HG03108 (cell line): ENCODE results near the gene WDR27.
"Not testable (repeated sequence)": the region's sequence is repeated elsewhere in the genome, so short reads cannot be mapped to it uniquely, and the experiment has no call there.

ENCODE experiments used
- ATAC-seq: cut with Tn5 transposase; IDR thresholded peaks from one replicate; pipeline ENCODE4 v1.9.1; 2021; ENCODE audit warnings: moderate library complexity; ENCODE audit not compliant: unreplicated experiment

Gene WDR27

GRCh38 chr6:169664227-169664626, 37.6 kb downstream of the WDR27 start:
- ATAC-seq = no peak

- no peak for ATAC-seq
These were observed 38.4 kb downstream of the WDR27 start for GRCh38 chr6:169663468-169663867.

DNA sequence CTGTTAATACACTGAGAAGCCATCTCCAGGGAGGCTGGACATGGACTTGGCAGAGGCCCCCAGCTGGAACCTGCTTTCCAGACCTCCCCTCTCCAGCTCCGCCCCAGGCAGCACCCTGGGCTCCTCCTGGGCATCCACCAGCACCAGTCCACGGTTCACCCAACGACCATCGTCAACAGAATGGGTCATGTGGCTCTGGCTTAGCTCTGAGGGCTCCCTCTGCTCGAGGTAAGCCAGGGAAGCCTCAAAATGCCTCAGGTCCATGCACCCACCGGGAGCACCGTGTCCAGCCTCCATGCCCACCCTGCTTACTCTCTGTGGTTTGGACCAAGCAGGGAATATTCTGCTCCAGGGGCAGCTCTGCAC, 40.5 kb downstream of the WDR27 start:
- ATAC-seq = no peak

DNA sequence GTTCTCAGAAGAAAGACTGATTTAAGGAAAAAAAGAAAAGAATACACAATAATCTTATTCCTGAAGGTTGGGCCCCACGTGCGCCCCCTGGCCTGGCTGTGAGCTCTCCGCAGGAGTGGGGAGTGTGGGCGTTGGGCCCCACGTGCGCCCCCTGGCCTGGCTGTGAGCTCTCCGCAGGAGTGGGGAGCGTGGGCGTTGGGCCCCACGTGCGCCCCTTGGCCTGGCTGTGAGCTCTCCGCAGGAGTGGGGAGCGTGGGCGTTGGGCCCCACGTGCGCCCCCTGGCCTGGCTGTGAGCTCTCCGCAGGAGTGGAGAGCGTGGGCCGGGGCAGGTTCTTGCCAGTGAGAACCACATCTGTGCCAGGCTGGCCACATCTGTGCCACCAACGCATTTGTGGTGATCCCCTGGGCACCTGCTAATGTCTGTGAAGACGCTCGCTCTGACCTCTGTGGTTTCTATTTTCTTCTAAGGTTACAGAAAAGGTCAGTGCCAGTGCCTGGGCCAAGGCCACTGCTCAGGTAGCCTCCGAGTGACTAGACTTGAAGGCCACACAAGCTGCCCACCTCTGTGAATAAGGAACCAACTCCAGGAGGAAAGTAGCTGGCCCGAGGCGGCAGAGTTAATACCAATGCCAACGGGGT, 41.0 kb downstream of the WDR27 start:
- ATAC-seq = no peak

GRCh38 chr6:169659820-169660610, 41.8 kb downstream of the WDR27 start:
- ATAC-seq = no peak

DNA sequence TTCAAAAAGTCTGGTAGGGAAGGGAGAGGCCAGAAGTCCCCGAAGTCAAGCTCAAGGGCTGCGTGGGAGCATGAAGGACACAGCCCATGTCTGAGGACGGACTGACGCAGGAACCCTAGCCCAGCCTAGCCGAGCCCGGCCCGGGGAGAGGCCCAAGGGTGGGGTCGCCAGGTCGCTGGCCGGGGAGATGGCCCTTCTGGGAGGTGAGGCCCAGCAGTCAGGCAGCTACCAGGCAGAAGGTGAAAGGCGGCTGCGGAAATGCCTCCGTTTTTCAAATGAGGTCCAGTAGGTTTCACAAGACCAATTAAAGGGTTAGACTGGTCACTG, 44.6 kb downstream of the WDR27 start:
- ATAC-seq = no peak

DNA sequence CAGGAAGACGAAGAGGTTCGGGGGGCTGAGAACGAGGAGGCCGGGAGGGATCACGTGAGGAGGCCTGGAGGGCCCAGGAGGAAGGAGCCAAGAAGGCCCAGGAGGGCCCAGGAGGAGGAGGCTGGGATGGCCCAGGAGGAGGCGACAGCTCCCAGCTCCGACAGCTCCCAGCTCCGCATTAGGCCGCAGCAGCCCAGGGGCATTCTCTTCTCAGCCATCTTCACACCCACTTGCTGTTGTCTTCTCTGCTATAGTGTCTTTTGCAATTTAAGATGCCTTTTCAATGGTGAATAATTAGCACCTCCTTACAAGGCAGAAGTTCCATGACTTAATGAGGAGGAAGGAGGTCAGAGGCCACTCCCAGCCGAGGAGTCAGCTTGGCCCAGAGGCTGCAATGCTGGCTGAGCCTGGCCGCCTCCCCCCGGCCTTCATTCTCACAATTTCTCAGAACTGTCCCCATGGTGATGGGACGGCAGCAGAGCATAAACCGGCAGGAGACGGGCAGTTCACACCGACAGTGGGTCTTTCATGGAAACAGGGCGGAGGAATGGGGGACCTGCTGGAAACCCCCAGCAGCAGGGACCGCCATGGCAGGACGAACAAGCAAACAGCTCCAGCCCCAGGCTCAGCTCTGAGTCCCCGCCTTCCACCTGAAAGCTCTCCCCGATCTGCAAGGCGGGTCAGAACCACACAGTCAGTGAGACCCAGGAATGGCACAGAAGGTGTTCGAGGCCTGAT, 45.1 kb downstream of the WDR27 start:
- no peak for ATAC-seq

DNA sequence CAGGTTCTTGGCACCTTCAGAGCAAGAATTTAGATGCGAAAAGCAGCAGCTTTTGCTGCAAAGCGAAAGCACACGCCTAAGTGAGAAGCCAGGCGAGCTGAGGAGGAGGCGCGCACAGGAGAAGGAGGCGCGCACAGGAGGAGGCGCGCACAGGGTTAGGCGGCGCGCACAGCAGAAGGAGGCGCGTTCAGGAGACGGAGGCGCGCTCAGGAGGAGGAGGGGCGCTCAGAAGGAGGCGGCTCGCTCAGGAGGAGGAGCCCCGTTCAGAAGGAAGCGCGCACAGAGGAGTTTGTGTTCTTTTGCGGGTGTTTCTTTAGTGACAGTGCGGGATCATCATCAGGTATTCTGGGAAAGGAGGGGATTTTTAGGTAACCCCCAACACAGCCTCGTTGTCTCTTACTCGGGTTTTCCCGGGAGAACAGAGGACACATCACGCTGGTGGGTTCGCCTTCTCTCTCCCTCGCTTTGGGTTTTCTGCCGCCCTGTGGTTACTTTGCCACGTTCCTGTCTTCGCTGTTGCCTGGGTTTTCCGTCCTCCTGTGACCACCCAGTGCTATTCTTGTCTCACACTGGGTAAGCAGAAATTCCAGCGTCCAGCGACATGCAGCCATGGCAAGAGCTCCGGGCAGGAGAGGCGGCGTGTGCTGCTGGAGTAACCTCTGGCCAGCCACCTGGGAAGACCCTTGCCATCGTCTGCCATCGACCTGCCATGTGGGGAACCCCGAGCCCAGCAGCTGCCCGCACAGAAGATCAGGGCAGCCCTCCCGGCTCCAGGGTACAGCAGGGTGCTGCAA, 47.0 kb downstream of the WDR27 start:
- peak; percentile 90 for ATAC-seq

GRCh38 chr6:169653691-169654090, 48.1 kb downstream of the WDR27 start:
- ATAC-seq = no peak

DNA sequence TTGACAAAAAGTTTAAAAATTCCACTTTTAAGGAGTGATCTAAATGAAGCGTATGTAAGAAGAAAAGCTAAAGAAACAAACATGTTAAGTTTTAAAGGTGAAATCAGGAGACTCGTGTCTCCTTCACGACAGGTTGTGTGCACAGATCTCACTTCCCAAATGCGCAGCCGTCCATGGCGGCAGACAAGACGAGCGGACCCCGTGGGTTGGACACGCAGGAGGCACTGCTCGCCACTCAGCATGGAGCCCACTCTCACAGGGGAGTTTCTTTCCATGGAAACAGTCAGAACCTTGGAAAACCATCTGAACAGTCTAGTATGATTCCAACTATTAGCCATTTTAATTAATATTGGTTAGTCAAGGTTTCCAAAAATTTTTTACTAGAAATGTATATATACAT, 48.9 kb downstream of the WDR27 start:
- no peak for ATAC-seq

DNA sequence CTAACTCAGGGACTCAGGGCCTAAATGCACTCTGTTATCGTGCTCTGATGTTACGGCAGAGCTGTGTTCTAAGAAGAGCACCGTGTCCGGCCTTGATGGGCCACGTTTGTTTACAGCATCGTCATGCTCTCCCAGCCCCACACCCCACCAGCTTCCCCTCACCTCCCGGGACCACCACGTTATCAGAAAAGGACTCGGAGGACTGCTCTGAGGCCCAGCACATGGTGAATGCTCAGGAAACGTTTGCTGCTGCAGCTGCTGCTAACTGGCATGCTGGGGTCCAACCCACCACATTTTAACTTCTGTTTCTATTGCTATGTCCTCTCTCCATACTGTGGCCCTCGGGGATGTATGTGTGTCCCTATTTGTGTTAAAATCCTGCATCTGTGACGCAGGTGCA, 50.3 kb downstream of the WDR27 start:
- no peak for ATAC-seq

DNA sequence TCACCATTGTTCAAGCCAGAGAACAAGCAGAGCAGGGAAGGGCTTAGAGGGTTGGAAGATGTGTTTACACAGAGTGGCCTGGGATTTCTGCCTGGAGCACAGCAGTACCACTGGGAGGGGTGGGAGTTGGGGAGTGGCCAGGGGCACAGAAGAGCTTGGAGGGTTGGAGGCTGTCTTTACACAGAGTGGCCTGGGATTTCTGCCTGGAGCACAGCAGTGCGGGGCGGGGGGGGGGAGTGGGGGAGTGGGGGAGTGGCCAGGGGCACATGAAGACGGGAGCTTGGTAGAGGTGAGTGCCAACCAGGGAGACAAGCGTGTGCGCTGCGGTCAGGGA, 50.9 kb downstream of the WDR27 start:
- ATAC-seq = no peak

DNA sequence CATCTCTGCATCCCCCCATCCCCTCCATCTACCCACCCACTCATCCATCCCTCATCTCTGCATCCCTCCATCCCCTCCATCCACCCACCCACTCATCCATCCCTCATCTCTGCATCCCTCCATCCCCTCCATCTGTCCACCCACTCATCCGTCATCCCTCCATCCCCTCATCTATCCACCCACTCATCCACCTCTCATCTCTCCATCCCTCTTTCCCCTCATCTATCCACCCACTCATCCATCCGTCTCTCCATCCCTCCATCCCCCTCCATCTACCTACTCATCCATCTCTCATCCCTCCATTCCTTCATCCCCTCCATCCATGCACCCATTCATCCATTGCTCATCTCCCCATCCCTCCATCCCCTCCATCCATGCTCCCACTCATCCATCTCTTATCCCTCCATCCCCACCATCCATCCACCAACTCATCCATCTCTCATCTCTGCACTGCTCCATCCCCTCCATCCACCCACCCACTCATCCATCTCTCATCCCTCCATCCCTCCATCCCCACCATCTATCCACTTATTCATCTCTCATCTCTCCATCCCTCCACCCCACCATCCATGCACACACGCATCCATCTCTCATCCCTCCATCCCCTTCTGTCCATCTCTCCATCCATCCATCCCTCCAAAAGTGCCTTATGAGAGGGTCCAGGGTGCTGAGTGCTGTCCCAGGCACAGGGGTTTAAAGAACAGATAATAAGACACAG, 51.4 kb downstream of the WDR27 start:
- no peak for ATAC-seq

DNA sequence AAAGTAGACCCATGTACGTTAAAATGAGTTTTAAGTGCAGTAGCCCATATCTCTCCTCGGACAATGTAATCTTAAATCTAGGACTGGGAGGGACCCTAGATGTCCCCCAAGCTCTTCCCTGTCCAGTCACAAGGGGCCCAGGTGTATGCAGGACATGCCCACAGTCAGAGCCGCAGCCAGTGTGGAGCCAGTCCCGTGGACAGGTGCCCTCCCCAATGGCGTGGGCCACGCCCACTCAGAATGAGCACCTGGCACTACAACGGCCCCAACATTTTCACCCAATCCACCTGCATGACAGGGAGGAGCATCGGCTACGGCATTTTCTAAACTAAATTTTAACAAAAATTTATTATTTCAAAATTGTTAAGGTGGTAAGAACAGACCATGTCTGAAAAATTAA, 53.2 kb downstream of the WDR27 start:
- ATAC-seq = no peak

DNA sequence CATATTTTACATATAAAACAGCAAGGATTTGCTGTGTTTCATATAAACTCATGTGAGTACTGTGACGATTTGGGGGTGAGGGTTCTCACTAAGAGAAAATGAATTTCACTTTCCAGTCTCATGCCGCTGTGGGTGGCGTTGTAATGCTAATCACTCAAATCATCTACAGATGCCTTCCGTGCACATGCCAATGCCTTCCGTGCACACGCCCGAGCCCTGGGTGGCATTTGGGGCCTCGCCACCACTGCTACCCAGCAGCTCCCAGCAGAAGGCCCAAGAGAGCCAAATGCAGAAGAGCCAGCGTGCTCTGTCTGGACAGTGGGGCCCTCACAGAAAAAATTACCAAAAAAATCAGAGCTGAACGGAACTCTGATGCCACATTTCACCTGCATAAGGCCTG, 53.7 kb downstream of the WDR27 start:
- no peak for ATAC-seq

DNA sequence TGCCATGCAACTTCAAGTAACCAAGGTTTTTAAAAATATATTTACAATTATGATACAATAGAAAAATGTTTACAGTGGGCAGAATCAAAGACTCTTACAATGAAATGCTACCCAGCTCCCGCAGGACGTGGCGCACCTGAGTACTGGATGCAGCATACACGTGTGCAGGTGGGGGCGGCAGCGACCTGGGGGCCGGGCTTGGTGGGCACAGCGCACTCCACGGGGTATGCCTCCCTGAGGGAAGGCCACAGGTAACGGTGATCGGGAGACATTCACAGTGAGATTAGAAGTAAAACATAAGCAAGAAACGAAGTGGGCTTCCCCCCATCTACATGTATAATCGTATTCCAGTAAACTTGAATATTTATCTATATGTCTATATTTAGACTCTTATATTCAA, 54.2 kb downstream of the WDR27 start:
- no peak for ATAC-seq

- ATAC-seq = no peak
These were observed 54.8 kb downstream of the WDR27 start for GRCh38 chr6:169646906-169647567.

GRCh38 chr6:169645459-169645858, 56.4 kb downstream of the WDR27 start:
- not testable (repeated sequence) for ATAC-seq

GRCh38 chr6:169643521-169643920, 58.3 kb downstream of the WDR27 start:
- ATAC-seq = no peak

GRCh38 chr6:169642455-169642854, 59.4 kb downstream of the WDR27 start:
- no peak for ATAC-seq
